Astrocyte of the cerebellum (primary cell): Measurements from ENCODE around the gene PALS2.

Experiments
- DNase-seq: peaks from one replicate; pipeline ENCODE4 v3.0.0-alpha.2; 2011; ENCODE audit warnings: low read depth
- H3K4me3 ChIP-seq: 2 replicates; pipeline ENCODE4 v1.5.1; 2011; ENCODE audit warnings: mild to moderate bottlenecking, low read depth, low read length, moderate library complexity
- in situ Hi-C: cut with HindIII; loops from 2 replicates; pipeline ENCODE4 v1.10.0; 2017; ENCODE audit warnings: low sequenced_read_pairs
- TF ChIP-seq, protein P1 (sequence below): IDR thresholded peaks from 2 replicates; pipeline ENCODE4 v1.5.1; 2012; ENCODE audit warnings: low read length, low read depth, moderate library complexity, mild to moderate bottlenecking; ENCODE audit errors: missing control alignments

Gene PALS2

DNA sequence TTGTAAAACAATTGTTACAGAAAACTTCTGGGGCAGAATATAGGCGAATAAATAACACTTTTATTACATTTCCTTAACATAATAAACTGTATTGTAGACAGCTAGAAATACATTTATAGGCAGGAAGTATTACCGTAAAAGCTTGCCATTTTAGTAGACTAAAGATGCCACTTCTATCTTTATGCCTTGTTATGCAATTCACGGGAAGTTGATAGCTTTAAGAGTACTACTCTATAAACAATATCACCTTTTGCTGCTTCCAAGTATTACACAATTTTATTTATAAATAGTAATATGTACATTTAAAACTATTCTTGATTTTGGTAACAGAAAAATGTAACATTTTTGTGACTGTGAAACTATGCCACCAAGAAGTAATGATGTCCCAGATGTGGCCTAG lies 37.9 kb downstream of the PALS2 start:
- in situ Hi-C loops, result no loop called here
- H3K4me3 ChIP-seq, result no peak overlapping the region

DNA sequence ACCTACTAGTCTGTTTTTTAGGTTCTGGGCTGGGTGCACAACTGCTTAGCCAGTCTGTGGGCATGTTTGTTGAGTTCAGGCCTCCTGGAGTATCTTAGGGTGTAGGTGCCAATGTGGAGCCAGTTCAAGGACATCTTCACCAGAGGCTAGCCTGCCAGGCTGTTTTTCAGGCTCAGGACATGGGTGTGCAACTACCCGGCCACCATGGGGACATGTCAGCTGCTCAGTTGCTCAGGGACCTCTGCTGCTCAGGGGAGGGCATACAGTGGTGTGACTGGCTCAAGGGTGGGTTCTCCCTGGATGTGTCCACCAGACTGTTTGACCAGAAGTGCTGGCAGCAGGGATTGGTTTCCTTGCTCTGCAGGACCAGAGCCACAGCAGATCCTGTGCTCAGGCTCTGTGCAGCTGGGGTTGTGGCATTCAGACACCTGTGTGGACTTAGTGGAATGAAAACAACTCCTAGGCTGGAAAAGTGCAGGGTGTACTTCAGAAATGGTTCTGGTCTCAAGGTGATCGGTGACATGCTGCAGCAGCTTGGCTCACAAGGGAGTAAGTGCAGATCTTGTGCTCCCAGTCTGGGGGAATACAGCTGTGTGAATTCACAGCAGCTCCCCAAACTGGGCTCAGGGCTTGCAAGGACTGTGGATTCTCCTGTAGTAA lies 44.8 kb downstream of the PALS2 start:
- DNase-seq, result no peak
- H3K4me3 ChIP-seq, result no peak overlapping the region
- in situ Hi-C loops, result no loop called here
- TF ChIP-seq, protein P1, sequence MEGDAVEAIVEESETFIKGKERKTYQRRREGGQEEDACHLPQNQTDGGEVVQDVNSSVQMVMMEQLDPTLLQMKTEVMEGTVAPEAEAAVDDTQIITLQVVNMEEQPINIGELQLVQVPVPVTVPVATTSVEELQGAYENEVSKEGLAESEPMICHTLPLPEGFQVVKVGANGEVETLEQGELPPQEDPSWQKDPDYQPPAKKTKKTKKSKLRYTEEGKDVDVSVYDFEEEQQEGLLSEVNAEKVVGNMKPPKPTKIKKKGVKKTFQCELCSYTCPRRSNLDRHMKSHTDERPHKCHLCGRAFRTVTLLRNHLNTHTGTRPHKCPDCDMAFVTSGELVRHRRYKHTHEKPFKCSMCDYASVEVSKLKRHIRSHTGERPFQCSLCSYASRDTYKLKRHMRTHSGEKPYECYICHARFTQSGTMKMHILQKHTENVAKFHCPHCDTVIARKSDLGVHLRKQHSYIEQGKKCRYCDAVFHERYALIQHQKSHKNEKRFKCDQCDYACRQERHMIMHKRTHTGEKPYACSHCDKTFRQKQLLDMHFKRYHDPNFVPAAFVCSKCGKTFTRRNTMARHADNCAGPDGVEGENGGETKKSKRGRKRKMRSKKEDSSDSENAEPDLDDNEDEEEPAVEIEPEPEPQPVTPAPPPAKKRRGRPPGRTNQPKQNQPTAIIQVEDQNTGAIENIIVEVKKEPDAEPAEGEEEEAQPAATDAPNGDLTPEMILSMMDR, result no peak

More for the DNA sequence above, 37.9 kb downstream of the PALS2 start:
- DNase-seq, result no peak
- TF ChIP-seq, protein P1, result no peak

GRCh38 chr7:24619978-24620377 lies 46.7 kb downstream of the PALS2 start:
- no peak overlapping the region for H3K4me3 ChIP-seq
- no peak for DNase-seq
- TF ChIP-seq, protein P1, result no peak
- in situ Hi-C loops, result no loop called here

GRCh38 chr7:24622646-24623182 lies 49.5 kb downstream of the PALS2 start:
- in situ Hi-C loops, result no loop called here
- TF ChIP-seq, protein P1, result no peak
- no peak overlapping the region for H3K4me3 ChIP-seq
- no peak for DNase-seq
